WTC11 (cell line): ENCODE data around the gene ZDHHC14. TPM values are rescaled to one million over a fixed set of nuclear protein-coding genes. Genes with fewer than 3 reads are reported as not detected.

Experiments used
- ATAC-seq: fragments of 200-7000 bp; cut with Tn5 transposase; 2 replicates; pipeline ENCODE4 v1.10.0; 2021; ENCODE audit warnings: mild to moderate bottlenecking, moderate library complexity
- CTCF ChIA-PET: fragments of 300-600 bp; sonication (Branson Sonifier 250); formaldehyde crosslinking; loops from one replicate; lab custom pipeline; 2021; ENCODE audit warnings: antibody characterized with exemption; lab: Charles Lee
- POLR2A ChIA-PET: fragments of 350-600 bp; sonication (Branson Sonifier 250); formaldehyde crosslinking; loops from one replicate; lab custom pipeline; 2021; ENCODE audit warnings: antibody characterized with exemption; lab: Charles Lee
- DNase-seq: peaks from one replicate; pipeline ENCODE4 v3.0.0; 2021; ENCODE audit warnings: low spot score
- H3K27ac Mint-ChIP-seq: 2 replicates; pipeline ENCODE4 v1.8.0; 2021; ENCODE audit warnings: mixed read lengths
- H3K27me3 Mint-ChIP-seq: 2 replicates; pipeline ENCODE4 v1.8.0; 2021; ENCODE audit warnings: low read depth, mild to moderate bottlenecking, moderate library complexity, mixed read lengths
- H3K36me3 Mint-ChIP-seq: 2 replicates; pipeline ENCODE4 v1.8.0; 2021; ENCODE audit warnings: mixed read lengths
- H3K4me1 Mint-ChIP-seq: 2 replicates; pipeline ENCODE4 v1.8.0; 2022; ENCODE audit warnings: mixed read lengths
- H3K4me3 Mint-ChIP-seq: 2 replicates; pipeline ENCODE4 v1.8.0; 2021; ENCODE audit warnings: mild to moderate bottlenecking, moderate library complexity, mixed read lengths
- H3K9me3 Mint-ChIP-seq: 2 replicates; pipeline ENCODE4 v1.8.0; 2021; ENCODE audit warnings: mixed read lengths
- ATF2 ChIP-seq: sonication (generic); formaldehyde crosslinking; IDR thresholded peaks from 2 replicates; pipeline ENCODE4 v1.8.1; 2022; ENCODE audit warnings: low read depth, missing genetic modification reagents, borderline replicate concordance
- ESRRA ChIP-seq: sonication (generic); formaldehyde crosslinking; IDR thresholded peaks from 2 replicates; pipeline ENCODE4 v1.8.1; 2022; ENCODE audit warnings: mild to moderate bottlenecking, missing genetic modification reagents, borderline replicate concordance
- ETV6 ChIP-seq: sonication (generic); formaldehyde crosslinking; IDR thresholded peaks from 2 replicates; pipeline ENCODE4 v1.8.1; 2022; ENCODE audit warnings: mild to moderate bottlenecking, missing genetic modification reagents
- FOXK1 ChIP-seq: sonication (generic); formaldehyde crosslinking; IDR thresholded peaks from 2 replicates; pipeline ENCODE4 v1.8.0; 2022; ENCODE audit warnings: mild to moderate bottlenecking, moderate library complexity, missing genetic modification reagents
- GABPB1 ChIP-seq: sonication (generic); formaldehyde crosslinking; IDR thresholded peaks from 2 replicates; pipeline ENCODE4 v1.8.1; 2023; ENCODE audit warnings: mild to moderate bottlenecking, missing genetic modification reagents
- GRHL2 ChIP-seq: fragments of 250-450 bp; sonication (Bioruptor Pico); IDR thresholded peaks from 2 replicates; pipeline ENCODE4 v1.8.0; 2022; ENCODE audit warnings: mild to moderate bottlenecking, moderate library complexity; ENCODE audit not compliant: insufficient replicate concordance, severe bottlenecking
- MLX ChIP-seq: sonication (generic); formaldehyde crosslinking; IDR thresholded peaks from 2 replicates; pipeline ENCODE4 v1.8.1; 2023; ENCODE audit warnings: mild to moderate bottlenecking, missing genetic modification reagents, moderate library complexity
- NFATC4 ChIP-seq: fragments of 250-450 bp; sonication (Bioruptor Pico); IDR thresholded peaks from 2 replicates; pipeline ENCODE4 v1.9.0; 2021; ENCODE audit warnings: mild to moderate bottlenecking
- NR1H2 ChIP-seq: sonication (generic); formaldehyde crosslinking; IDR thresholded peaks from 2 replicates; pipeline ENCODE4 v1.9.0; 2021; ENCODE audit warnings: mild to moderate bottlenecking, moderate library complexity, missing genetic modification reagents
- PRRX2 ChIP-seq: fragments of 250-450 bp; sonication (Bioruptor Pico); IDR thresholded peaks from 2 replicates; pipeline ENCODE4 v1.8.0; 2021; ENCODE audit warnings: mild to moderate bottlenecking
- RORB ChIP-seq: fragments of 250-450 bp; sonication (Bioruptor Pico); IDR thresholded peaks from 2 replicates; pipeline ENCODE4 v1.9.0; 2021; ENCODE audit warnings: mild to moderate bottlenecking
- ZBTB21 ChIP-seq: sonication (generic); formaldehyde crosslinking; IDR thresholded peaks from 2 replicates; pipeline ENCODE4 v1.8.1; 2023; ENCODE audit warnings: mild to moderate bottlenecking, missing genetic modification reagents, borderline replicate concordance
- ZNF512 ChIP-seq: sonication (generic); formaldehyde crosslinking; IDR thresholded peaks from 2 replicates; pipeline ENCODE4 v1.8.1; 2022; ENCODE audit warnings: missing genetic modification reagents, borderline replicate concordance
- ZNF671 ChIP-seq: fragments of 250-450 bp; sonication (Bioruptor Pico); IDR thresholded peaks from 2 replicates; pipeline ENCODE4 v1.8.0; 2021; ENCODE audit warnings: mild to moderate bottlenecking
- total RNA-seq: library from RNA; stranded (reverse); gene quantifications from 3 replicates; pipeline ENCODE4 v1.2.3, GENCODE V29; 2021
- TF ChIP-seq, protein P1 (sequence below): sonication (generic); formaldehyde crosslinking; IDR thresholded peaks from 2 replicates; pipeline ENCODE4 v1.8.0; 2022; ENCODE audit warnings: mild to moderate bottlenecking, missing genetic modification reagents
- TF ChIP-seq, protein P2 (sequence below): fragments of 250-450 bp; sonication (Bioruptor Pico); IDR thresholded peaks from 2 replicates; pipeline ENCODE4 v1.9.0; 2021; ENCODE audit warnings: mild to moderate bottlenecking
- TF ChIP-seq, protein P3 (sequence below): sonication (generic); formaldehyde crosslinking; IDR thresholded peaks from 2 replicates; pipeline ENCODE4 v1.8.0; 2022; ENCODE audit warnings: mild to moderate bottlenecking, missing genetic modification reagents
- TF ChIP-seq, protein P4 (sequence below): sonication (generic); formaldehyde crosslinking; IDR thresholded peaks from 2 replicates; pipeline ENCODE4 v1.8.1; 2023; ENCODE audit warnings: mild to moderate bottlenecking, missing genetic modification reagents, moderate library complexity

The ZDHHC14 gene
- total RNA-seq, 1 experiment from 2014 or later: 6.6 TPM

GRCh38 chr6:157669747-157670216 lies 288.8 kb downstream of the ZDHHC14 start:
- H3K9me3 Mint-ChIP-seq: peaks cover 2% of the 10 kb centered on the region; the same call in 1 of the 2 replicates
- DNase-seq (peak; percentile 69), ATAC-seq (peak; percentile 92)
- H3K36me3 Mint-ChIP-seq: 0 out of 2 replicates have a peak, but pooled peaks cover 4% of the 10 kb centered on the region
- H3K4me3 Mint-ChIP-seq: peak overlapping the region; percentile 12; the same call in 1 of the 2 replicates
- H3K27me3 Mint-ChIP-seq: no peaks in the 10 kb centered on the region; the same call in 1 of the 2 replicates
- peaks cover 35% of the 10 kb centered on the region for H3K4me1 Mint-ChIP-seq
- TF ChIP-seq ZBTB21 (CRISPR knock-in tag): 0 out of 2 replicates have a peak, but pooled peaks have one; percentile 29
- TF ChIP-seq, protein P1, sequence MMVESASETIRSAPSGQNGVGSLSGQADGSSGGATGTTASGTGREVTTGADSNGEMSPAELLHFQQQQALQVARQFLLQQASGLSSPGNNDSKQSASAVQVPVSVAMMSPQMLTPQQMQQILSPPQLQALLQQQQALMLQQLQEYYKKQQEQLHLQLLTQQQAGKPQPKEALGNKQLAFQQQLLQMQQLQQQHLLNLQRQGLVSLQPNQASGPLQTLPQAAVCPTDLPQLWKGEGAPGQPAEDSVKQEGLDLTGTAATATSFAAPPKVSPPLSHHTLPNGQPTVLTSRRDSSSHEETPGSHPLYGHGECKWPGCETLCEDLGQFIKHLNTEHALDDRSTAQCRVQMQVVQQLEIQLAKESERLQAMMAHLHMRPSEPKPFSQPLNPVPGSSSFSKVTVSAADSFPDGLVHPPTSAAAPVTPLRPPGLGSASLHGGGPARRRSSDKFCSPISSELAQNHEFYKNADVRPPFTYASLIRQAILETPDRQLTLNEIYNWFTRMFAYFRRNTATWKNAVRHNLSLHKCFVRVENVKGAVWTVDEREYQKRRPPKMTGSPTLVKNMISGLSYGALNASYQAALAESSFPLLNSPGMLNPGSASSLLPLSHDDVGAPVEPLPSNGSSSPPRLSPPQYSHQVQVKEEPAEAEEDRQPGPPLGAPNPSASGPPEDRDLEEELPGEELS (CRISPR knock-in tag): no peak
- 0 out of 2 replicates have a peak overlapping the region, but pooled peaks have one; percentile 36 for H3K27ac Mint-ChIP-seq
- ChIA-PET POLR2A (interaction anchor here (0.8 kb wide), 1 partner anchor 356 kb away, joined by 3 read pairs; no protein-coding TSS in a partner anchor), CTCF (interaction anchor here (0.5 to 5.0 kb wide), 24 partner anchors 9 to 727 kb away, joined by 3 to 34 read pairs (median 4); no protein-coding TSS in a partner anchor)

- H3K4me3 Mint-ChIP-seq: no peak overlapping the region
- ATAC-seq (no peak), DNase-seq (no peak)
- H3K27me3 Mint-ChIP-seq: no peaks in the 10 kb centered on the region; the same call in 1 of the 2 replicates
- no peak for TF ChIP-seq ETV6 (CRISPR knock-in tag)
- TF ChIP-seq, protein P2, sequence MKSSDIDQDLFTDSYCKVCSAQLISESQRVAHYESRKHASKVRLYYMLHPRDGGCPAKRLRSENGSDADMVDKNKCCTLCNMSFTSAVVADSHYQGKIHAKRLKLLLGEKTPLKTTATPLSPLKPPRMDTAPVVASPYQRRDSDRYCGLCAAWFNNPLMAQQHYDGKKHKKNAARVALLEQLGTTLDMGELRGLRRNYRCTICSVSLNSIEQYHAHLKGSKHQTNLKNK (CRISPR knock-in tag): no peak
- TF ChIP-seq ZNF671 (CRISPR knock-in tag): no peak
- no peak for TF ChIP-seq MLX (CRISPR knock-in tag)
- TF ChIP-seq NFATC4 (CRISPR knock-in tag): no peak
- no peak for TF ChIP-seq GRHL2 (CRISPR knock-in tag)
- no peak for TF ChIP-seq PRRX2 (CRISPR knock-in tag)
- TF ChIP-seq, protein P3, sequence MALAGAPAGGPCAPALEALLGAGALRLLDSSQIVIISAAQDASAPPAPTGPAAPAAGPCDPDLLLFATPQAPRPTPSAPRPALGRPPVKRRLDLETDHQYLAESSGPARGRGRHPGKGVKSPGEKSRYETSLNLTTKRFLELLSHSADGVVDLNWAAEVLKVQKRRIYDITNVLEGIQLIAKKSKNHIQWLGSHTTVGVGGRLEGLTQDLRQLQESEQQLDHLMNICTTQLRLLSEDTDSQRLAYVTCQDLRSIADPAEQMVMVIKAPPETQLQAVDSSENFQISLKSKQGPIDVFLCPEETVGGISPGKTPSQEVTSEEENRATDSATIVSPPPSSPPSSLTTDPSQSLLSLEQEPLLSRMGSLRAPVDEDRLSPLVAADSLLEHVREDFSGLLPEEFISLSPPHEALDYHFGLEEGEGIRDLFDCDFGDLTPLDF (CRISPR knock-in tag): no peak
- no peak for TF ChIP-seq ZNF512 (CRISPR knock-in tag)
- no peak for TF ChIP-seq GABPB1 (CRISPR knock-in tag)
- no peak for TF ChIP-seq RORB (CRISPR knock-in tag)
- TF ChIP-seq, protein P4, sequence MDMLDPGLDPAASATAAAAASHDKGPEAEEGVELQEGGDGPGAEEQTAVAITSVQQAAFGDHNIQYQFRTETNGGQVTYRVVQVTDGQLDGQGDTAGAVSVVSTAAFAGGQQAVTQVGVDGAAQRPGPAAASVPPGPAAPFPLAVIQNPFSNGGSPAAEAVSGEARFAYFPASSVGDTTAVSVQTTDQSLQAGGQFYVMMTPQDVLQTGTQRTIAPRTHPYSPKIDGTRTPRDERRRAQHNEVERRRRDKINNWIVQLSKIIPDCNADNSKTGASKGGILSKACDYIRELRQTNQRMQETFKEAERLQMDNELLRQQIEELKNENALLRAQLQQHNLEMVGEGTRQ (CRISPR knock-in tag): no peak
- no peak for TF ChIP-seq ATF2 (CRISPR knock-in tag)
- no peak for TF ChIP-seq FOXK1 (CRISPR knock-in tag)
- no peak for TF ChIP-seq ESRRA (CRISPR knock-in tag)
- TF ChIP-seq NR1H2 (CRISPR knock-in tag): no peak
- TF ChIP-seq, all 79 proteins: peak for 0
- peaks cover 35% of the 10 kb centered on the region for H3K4me1 Mint-ChIP-seq
- H3K36me3 Mint-ChIP-seq: 0 out of 2 replicates have a peak, but pooled peaks cover 3% of the 10 kb centered on the region
- no peak overlapping the region for H3K27ac Mint-ChIP-seq
- ChIA-PET CTCF (interaction anchor here (0.5 to 5.0 kb wide), 13 partner anchors 10 to 356 kb away, joined by 3 to 34 read pairs (median 6); no protein-coding TSS in a partner anchor), POLR2A (no interaction called here)
- H3K9me3 Mint-ChIP-seq: no peaks in the 10 kb centered on the region
These were observed 289.6 kb downstream of the ZDHHC14 start for GRCh38 chr6:157670466-157671186.
